Measurements from ENCODE around the gene TOM1L2.

The TOM1L2 gene

DNA sequence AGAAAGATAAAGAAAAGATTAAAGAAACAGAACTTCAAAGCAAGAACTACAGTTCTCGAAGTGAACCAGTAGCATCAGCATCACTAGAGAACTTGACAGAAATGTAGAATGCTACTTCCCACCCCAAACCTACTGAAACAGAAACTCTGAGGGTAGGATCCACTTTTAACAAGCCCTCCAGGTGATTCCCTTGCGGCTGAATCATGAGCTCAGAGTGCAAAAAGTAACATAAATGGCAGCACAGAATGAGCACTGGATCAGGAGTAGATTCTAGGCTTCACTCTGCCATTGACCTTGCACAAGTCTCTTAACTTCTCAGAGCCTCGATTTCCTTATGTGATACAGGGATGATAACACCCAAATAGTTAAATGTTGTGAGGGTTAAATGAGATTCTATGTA is 5.8 kb downstream of the TOM1L2 start:
- Histone ChIP-seq H3K4me3 (replicated peaks; ENCODE audit: insufficient read depth, low read length) (no peak overlapping the region), H3K27me3 (ENCODE audit: insufficient read depth, poor library complexity, severe bottlenecking) (no peaks in the 10 kb centered on the region), H3K27ac (replicated peaks) (no peak overlapping the region)
- TF ChIP-seq, protein P1, sequence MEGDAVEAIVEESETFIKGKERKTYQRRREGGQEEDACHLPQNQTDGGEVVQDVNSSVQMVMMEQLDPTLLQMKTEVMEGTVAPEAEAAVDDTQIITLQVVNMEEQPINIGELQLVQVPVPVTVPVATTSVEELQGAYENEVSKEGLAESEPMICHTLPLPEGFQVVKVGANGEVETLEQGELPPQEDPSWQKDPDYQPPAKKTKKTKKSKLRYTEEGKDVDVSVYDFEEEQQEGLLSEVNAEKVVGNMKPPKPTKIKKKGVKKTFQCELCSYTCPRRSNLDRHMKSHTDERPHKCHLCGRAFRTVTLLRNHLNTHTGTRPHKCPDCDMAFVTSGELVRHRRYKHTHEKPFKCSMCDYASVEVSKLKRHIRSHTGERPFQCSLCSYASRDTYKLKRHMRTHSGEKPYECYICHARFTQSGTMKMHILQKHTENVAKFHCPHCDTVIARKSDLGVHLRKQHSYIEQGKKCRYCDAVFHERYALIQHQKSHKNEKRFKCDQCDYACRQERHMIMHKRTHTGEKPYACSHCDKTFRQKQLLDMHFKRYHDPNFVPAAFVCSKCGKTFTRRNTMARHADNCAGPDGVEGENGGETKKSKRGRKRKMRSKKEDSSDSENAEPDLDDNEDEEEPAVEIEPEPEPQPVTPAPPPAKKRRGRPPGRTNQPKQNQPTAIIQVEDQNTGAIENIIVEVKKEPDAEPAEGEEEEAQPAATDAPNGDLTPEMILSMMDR (IDR thresholded peaks at IDR 0.05; ENCODE audit: insufficient read depth, low read length) = no peak
- TF ChIP-seq GABPA (IDR thresholded peaks at IDR 0.05; ENCODE audit: low read depth) (no peak), SPI1 (IDR thresholded peaks at IDR 0.05; ENCODE audit: borderline replicate concordance, low read depth) (no peak), POLR2AphosphoS5 (IDR thresholded peaks at IDR 0.05; ENCODE audit: low read depth) (no peak)
- TF ChIP-seq, protein P2, sequence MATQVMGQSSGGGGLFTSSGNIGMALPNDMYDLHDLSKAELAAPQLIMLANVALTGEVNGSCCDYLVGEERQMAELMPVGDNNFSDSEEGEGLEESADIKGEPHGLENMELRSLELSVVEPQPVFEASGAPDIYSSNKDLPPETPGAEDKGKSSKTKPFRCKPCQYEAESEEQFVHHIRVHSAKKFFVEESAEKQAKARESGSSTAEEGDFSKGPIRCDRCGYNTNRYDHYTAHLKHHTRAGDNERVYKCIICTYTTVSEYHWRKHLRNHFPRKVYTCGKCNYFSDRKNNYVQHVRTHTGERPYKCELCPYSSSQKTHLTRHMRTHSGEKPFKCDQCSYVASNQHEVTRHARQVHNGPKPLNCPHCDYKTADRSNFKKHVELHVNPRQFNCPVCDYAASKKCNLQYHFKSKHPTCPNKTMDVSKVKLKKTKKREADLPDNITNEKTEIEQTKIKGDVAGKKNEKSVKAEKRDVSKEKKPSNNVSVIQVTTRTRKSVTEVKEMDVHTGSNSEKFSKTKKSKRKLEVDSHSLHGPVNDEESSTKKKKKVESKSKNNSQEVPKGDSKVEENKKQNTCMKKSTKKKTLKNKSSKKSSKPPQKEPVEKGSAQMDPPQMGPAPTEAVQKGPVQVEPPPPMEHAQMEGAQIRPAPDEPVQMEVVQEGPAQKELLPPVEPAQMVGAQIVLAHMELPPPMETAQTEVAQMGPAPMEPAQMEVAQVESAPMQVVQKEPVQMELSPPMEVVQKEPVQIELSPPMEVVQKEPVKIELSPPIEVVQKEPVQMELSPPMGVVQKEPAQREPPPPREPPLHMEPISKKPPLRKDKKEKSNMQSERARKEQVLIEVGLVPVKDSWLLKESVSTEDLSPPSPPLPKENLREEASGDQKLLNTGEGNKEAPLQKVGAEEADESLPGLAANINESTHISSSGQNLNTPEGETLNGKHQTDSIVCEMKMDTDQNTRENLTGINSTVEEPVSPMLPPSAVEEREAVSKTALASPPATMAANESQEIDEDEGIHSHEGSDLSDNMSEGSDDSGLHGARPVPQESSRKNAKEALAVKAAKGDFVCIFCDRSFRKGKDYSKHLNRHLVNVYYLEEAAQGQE (IDR thresholded peaks at IDR 0.05; ENCODE audit: insufficient replicate concordance, low read depth) = no peak
- DNase-seq (ENCODE audit: low read depth in 1 of 2, low spot score in 1 of 2) = no peak

DNA sequence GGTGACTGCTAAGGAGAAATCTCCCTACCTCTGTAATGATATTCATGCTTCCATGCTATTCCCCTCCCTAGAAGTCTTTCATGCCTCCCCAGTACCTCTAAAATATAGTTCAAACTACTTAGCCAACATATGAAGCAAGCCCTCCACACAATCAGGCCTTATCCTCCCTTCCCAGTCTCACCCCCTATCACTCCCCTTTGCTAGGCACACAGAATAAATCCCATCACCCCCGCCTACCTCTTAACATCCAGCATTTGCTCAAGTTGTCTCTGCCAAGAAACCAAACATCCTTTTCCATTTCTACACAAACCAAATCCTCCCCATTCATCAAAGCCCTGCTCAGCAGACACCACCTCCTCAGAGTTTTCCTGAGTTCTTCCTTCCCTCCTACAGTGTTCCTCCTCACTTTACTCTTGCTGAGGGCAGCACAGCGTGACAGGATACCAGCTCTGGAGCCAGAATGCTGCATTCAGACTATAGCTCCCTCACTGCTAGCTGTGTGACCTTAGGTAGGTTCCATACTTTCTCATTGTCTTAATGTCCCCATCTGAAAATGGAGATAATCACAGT is 7.0 kb downstream of the TOM1L2 start:
- Histone ChIP-seq H3K27ac (replicated peaks) (no peak overlapping the region), H3K4me3 (replicated peaks; ENCODE audit: insufficient read depth, low read length) (no peak overlapping the region), H3K27me3 (ENCODE audit: insufficient read depth, poor library complexity, severe bottlenecking) (no peaks in the 10 kb centered on the region)
- DNase-seq (ENCODE audit: low read depth in 1 of 2, low spot score in 1 of 2) = no peak
- no peak for TF ChIP-seq GABPA (IDR thresholded peaks at IDR 0.05; ENCODE audit: low read depth)
- no peak for TF ChIP-seq SPI1 (IDR thresholded peaks at IDR 0.05; ENCODE audit: borderline replicate concordance, low read depth)

DNA sequence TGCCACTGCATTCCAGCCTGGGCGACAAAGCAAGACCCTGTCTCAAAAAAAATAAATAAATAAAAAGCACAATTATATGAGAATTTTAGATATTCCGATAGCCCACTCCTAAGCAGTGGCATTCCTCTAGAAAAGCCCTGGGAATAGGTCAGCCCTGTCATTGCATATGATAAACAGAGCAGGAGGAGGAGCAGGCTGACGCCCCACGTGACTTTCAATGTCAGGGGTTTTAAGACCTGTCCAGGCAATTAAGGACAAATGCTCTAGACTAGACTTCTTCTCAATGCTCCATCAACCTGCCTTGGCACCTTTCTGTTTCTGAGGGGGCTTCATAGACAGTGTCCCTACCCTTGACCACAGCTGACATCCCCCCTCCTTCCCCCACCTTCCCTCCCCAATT is 7.5 kb downstream of the TOM1L2 start:
- no peak overlapping the region for H3K27ac ChIP-seq (replicated peaks)
- H3K4me3 ChIP-seq (replicated peaks; ENCODE audit: insufficient read depth, low read length) = no peak overlapping the region
- H3K27me3 ChIP-seq (ENCODE audit: insufficient read depth, poor library complexity, severe bottlenecking) = no peaks in the 10 kb centered on the region
- no peak for DNase-seq (ENCODE audit: low read depth in 1 of 2, low spot score in 1 of 2)
- TF ChIP-seq GABPA (IDR thresholded peaks at IDR 0.05; ENCODE audit: low read depth) = no peak
- no peak for TF ChIP-seq POLR2AphosphoS5 (IDR thresholded peaks at IDR 0.05; ENCODE audit: low read depth)
- TF ChIP-seq, protein P2 (IDR thresholded peaks at IDR 0.05; ENCODE audit: insufficient replicate concordance, low read depth) = no peak
- TF ChIP-seq, protein P1 (IDR thresholded peaks at IDR 0.05; ENCODE audit: insufficient read depth, low read length) = no peak
- no peak for TF ChIP-seq SPI1 (IDR thresholded peaks at IDR 0.05; ENCODE audit: borderline replicate concordance, low read depth)

DNA sequence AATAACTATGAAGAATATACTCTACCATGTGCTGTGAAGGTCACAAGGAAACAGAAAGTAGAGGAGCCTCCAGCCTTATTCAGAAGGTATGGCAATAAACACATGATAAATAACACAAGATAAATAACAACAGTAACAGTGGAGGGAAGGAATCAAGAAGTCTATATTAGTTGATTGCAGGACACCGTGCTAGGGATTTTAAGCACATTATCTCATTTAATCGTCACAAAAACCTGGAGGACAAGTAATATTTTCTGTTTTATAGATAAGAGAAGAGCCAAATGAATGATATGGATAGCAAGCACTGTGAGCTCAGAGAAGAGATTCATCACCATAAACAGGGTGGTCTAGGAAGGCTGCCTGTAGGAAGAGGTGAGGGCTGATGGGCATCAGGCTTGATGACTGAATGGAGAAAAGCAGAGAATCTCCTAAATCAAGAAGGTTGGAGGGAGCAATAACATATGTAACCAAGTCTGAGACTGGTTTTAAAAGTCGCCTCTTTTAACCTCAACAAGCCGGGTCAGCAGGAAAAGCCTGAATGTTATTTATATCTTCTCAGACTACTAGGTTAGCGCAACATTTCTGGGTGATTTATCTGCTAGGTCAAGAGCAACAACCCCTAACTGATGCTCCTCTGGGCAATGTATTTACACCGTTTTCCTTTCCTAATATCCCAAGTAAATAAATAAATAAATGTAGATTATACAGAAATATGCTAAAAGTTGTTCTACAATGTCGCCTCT is 8.3 kb downstream of the TOM1L2 start:
- TF ChIP-seq, protein P1 (IDR thresholded peaks at IDR 0.05; ENCODE audit: insufficient read depth, low read length) = no peak
- no peak for TF ChIP-seq POLR2AphosphoS5 (IDR thresholded peaks at IDR 0.05; ENCODE audit: low read depth)
- no peak for TF ChIP-seq GABPA (IDR thresholded peaks at IDR 0.05; ENCODE audit: low read depth)
- TF ChIP-seq, protein P2 (IDR thresholded peaks at IDR 0.05; ENCODE audit: insufficient replicate concordance, low read depth) = no peak
- no peak for TF ChIP-seq SPI1 (IDR thresholded peaks at IDR 0.05; ENCODE audit: borderline replicate concordance, low read depth)
- H3K27me3 ChIP-seq (ENCODE audit: insufficient read depth, poor library complexity, severe bottlenecking) = no peaks in the 10 kb centered on the region
- no peak overlapping the region for H3K27ac ChIP-seq (replicated peaks)
- no peak for DNase-seq (ENCODE audit: low read depth in 1 of 2, low spot score in 1 of 2)
- H3K4me3 ChIP-seq (replicated peaks; ENCODE audit: insufficient read depth, low read length) = no peak overlapping the region
